Eye (tissue), 1 donor: ENCODE data around the gene PRPS1.
"Not testable (repeated sequence)": the region's sequence is repeated elsewhere in the genome, so short reads cannot be mapped to it uniquely, and the experiment has no call there.

Source experiments
- DNase-seq: peaks from one replicate; pipeline ENCODE4 v3.0.0-alpha.2; 2015

The PRPS1 gene

DNA sequence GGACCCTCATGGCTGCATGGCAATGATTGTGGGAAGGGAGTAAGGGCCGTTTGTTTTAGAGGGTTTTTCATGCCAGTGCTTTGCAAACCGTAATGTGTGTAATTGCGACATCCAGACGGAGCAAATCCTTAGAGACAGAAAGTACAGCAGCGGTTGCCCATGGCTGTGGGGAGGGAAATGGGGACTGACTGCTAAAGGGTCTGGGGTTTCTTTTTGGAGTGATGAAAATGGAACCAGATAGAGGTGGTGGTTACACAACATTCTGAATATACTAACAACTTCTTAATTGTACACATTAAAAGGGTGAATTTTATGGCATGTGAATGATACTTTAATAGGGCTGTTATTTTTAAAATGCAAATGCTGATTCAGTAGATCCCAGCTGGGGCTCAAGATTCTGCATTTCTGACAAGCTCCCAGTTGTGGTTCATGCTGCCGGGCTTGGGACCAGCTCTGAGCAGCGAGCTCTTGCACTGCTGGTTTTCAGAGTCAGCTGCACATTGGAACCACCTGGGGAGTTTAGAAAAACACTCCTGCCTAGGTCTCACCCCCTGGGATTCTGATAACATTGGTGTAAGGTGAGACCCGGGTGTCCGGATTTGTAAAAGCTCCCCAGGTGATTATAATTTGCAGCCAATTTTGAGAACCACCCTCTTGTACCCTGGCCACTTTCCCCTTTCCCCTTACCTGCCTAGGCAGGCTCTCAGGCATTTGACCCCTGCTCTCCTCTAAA lies 47.7 kb downstream of the PRPS1 start:
- DNase-seq = peak; percentile 22

DNA sequence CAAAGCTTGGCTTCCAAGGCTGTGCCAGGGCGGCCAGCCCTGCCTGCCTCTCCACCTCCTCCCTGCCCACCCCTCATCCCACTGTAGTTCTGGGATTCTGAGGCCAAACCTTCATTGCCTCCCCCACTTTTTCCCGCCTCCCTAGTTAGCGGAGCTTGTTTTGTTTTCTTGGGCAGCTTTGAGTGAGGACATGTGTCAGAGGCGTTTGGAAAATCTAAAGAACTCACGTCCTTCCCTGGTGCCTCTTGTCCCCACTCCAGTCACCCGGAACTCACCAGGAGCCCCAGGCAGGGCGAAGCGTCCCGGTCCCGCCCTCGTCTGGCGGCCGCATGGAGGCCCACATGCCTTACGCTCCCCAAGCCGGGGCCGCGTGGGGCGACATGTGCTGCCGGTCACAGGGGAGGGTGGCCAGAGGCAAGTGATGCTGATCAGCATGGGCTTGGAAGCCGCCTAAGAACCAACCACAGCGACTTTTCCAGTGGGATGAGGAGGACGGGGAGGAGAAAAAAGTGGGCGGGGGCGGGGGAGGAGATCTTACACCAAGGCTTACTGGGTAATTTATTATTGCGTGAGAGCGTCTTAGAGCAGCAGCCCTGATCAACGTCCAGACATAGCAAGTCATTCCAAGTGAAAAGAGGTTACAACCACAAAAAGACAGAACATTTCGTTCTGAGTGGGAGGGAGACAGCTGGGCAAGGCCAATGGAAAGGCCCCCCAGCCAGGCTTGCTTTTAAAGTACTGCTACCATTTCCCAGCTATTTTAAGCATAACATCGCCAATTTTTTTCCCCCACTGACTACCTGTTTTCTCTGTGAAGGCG lies 48.5 kb downstream of the PRPS1 start:
- peak; percentile 63 for DNase-seq

DNA sequence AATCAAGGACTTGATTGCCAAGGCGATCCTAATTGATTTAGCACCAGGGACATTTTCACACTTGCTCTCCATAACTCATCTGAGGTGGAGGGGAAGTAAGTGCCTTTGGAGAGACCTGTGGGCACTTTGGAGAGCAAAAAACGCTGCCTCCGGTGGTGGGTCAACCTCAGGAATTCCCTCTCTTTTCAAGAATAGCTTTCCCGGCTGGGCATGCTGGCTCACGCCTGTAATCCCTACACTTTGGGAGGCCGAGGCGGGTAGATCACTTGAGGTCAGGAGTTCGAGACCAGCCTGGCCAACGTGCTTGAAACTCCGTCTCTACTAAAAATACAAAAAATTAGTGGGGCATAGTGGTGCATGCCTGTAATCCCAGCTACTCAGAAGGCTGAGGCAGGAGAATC lies 49.2 kb downstream of the PRPS1 start:
- DNase-seq = peak; percentile 20

DNA sequence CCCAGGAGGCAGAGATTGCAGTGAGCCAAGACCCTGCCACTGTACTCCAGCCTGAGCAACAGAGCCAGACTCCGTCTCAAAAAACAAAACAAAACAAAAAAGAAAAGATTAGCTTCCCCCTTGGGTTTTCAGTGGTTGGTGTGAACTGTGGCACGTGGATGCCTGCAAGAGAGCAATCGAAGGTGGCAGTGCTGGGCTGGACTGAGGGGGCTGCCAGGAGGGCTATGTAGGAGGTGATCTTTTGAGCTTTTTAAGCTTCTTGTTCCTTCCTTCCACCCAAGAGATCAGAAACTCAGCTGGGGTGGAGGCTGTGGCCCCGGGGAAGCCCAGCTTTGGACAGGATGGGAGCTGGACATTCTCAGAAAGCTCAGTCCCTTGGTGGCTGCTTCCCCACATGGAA lies 49.6 kb downstream of the PRPS1 start:
- DNase-seq = no peak

DNA sequence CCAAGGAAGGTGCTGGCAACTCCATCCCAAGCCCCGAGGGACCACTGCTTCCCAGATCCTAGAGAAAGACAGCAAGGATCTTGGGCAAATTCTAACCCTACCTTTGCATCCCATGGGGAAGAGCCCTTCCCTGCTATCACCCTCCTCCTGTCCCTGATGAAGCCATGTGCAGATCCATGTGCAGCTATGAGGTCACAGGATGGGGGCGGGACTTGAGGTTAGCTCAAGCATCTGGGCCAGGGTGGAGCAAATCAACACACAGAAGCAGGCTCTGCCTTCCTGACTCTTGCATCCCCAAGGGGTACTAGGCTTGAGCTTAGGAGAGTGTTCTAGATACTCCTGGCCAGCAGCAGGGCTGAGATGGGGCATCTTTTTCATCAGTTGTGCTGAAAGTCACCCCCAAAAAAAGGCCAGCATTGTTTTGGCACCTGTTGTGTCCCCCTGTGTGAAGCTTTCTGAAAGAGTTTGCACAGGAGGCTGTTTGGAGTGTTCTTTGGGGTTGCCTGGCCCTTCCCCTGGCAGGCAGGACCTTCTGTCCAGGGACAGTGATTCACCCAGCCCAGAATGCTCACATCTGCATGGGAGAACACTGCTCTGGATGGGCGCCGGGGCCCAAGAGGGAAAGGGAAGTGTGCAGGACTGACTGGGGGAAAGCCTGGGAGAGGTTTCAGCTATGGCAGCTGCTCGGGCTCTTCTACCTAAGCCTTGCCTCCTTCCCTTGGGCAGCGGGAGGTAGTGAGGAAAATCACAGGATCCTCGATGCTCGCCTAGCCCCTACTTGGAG lies 50.8 kb downstream of the PRPS1 start:
- peak; percentile 6 for DNase-seq

DNA sequence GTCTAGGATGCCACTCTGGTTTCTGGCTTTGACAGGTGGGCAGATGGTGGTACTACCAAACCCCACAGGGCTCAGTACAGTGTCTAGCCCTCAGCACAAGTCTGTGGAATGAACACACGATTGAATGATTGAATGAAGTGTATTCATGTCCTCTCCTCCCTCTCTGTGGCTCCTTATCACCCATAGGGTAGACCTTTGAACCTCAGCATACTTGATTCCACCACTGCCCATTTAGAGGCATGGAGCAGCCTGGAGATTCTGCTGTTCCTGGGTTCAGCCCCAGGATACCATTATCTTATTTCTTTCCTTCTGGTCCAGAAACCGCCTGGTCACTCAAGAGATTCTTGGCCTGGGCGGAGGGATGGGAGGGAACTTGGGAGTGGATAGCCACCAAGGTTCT lies 53.9 kb downstream of the PRPS1 start:
- DNase-seq = no peak

DNA sequence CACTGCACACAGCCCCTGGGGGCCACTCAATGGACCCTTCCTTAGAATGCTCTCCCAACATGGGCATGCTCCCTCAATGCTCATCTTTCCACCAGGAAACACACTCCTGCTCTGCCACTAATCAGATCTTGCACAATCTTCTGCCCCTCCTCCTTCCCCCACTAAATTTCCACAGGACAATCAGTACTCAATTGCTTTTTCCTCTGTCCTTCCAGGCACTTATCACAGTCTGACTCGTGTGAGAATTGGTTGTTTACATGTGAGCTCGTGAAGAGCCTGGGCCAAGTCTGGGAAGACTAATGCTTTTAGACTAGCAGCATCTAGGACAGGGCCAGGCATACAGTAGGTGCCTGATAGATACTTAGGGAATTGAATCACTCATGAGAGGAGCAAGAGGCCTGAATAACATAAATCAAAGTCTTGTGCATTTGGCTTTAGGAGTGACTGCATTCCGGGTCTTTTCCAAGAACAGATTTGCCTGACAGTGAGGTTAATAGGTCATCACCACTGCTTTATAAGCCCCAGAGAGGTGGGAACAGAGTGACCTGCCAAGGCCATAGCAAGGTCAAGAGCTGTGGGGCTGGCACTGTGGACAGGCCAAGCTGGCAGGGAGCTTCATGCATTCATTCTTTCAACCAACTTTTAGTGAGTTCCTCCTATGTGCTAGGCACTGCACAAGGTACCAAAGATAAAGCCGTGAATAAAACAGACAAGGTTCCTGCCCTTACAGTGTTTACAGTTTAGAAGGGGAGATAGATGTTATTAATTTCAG lies 55.0 kb downstream of the PRPS1 start:
- DNase-seq = no peak

DNA sequence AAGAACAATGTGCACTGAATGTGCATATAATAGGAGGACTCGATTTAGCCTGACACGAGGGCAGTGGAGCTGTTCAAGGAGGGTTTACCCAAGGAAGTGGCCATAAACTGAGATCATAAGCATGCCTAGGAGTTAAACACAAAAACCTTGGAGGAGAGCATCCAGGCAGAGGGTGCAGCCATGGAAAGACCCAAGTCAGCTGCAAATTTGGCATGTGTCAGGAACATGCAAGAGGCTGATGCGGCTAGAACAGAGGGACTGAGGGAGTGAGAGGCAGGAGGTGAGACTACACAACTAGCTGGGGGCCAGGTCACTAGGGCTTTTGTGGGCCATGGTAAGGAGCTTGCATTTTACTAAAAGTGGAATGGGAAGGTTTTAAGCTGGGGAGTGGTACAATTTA lies 55.6 kb downstream of the PRPS1 start:
- no peak for DNase-seq

DNA sequence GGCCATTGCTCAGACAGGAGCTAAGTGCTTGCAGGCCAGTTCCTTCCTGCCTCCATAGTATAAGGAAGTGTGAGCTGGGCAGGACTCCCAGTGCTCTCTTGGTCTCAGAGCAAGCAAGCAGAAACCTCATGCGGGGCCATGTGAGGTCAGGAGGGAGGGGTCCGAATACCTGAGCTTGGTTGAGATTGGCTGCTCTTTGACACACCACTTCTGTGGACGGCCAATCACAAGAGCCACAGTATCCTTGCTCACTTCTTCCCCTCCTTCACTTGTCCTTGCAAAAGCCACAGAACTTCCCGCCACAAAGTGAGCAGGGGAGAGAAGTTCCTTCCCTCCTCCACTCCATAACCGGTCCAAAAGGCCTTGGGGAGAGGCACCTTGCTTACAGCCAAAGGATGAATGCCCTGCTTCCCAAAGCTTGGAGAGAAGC lies 56.7 kb downstream of the PRPS1 start:
- no peak for DNase-seq

DNA sequence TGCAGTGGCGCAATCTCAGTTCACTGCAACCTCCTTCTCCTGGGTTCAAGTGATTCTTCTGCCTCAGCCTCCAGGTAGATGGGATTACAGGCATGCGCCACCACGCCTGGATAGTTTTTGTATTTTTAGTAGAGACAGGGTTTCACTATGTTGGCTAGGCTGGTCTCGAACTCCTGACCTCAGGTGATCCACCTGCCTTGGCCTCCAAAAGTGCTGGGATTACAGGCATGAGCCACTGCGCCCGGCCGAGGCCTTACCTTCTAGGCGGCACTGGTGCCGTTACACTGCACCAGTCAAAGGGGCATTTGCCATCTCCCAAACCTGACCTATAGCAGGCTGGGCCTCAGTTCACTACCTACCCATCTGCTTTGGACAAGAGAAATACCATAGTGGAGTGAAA lies 57.3 kb downstream of the PRPS1 start:
- not testable (repeated sequence) for DNase-seq

DNA sequence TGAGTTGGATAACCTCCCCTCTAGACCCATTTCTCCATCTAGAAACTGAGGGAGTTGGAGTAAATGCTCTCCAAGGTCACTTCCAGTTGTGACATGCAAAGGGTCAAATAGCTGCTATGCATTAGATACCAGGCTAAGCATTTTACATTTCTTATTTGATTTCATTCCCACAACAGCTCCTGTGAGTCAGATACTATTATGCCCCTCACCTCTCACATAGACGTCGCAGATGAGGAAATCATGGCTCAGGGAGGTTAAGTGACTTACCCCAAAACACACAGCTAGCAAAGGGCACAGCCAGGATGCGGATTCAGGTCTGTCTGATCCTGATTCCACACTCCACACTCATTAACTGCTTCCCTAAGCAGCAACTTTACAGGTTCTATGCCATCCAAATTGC lies 57.7 kb downstream of the PRPS1 start:
- no peak for DNase-seq

DNA sequence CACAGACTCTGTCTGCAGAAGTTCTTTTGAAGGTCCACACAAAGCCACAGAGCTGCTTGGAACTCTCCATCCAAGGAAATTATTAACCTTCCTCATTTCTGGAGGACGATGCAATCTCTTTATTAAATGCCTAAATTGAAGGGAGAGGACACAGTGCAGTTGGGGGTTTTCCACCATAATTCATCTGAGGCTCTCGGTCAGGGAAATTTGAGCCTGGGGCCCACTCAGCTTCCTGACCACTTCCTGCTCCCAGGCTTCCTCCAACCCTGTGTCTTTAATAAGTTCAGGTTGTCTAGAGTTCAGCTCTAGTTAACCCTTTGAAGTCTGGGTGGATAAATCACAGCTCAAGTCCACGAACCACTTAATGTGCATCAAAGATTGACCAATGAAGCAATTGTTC lies 58.5 kb downstream of the PRPS1 start:
- no peak for DNase-seq

DNA sequence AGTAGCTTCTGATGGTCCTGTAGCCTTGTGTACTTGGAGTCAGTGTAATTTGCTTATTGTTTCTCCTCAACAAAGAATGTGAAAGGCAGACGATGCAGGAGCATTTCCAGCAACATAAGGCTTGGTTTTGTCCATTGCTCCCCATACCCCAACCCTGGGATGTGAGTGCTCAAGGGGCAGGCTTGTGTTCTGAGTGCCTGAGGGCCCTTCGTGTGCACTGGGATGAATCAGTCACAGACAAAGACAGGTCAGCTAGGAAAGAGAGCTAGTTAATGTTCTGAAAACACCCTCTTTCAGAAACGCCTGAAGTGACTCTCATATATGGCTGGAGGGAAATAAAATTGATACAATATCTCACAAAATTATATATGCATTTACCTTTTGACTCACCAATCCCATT lies 59.1 kb downstream of the PRPS1 start:
- no peak for DNase-seq

DNA sequence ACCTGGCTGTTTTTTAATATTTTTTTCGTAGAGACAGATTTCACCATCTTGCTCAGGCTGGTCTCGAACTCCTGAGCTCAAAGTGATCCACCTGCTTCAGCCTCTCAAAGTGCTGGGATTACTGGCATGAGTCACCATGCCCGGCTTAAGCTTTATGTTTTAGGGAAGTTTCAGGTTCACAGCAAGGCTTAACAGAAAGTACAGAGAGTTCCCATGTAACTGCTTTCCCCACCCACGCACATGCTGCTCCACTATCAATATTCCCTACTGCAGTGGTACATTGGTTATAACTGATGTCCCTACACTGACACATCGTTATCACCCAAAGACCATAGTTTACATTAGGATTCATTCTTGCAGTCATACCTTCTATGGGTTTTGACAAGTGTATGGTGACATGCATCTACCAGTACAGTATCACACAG lies 62.7 kb downstream of the PRPS1 start:
- no peak for DNase-seq

DNA sequence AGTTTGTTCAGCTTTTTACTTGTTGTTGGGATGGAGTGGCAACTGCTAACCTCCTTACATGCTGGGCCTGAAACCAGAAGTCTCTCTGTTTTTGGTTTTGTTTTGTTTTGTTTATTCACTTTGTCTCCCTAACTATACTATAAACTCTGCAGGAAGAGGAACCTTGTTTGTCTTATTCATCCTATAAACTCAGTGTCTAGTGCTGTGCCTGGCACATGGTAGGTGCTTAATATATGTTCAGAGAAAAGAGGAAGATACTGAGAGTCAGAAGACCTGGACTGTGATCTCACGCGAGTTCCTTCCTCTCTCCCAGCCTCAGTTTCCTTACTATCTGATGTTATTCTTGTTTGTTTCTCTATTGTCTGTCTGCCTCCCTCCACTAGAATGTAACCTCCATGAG lies 71.3 kb downstream of the PRPS1 start:
- DNase-seq = no peak

DNA sequence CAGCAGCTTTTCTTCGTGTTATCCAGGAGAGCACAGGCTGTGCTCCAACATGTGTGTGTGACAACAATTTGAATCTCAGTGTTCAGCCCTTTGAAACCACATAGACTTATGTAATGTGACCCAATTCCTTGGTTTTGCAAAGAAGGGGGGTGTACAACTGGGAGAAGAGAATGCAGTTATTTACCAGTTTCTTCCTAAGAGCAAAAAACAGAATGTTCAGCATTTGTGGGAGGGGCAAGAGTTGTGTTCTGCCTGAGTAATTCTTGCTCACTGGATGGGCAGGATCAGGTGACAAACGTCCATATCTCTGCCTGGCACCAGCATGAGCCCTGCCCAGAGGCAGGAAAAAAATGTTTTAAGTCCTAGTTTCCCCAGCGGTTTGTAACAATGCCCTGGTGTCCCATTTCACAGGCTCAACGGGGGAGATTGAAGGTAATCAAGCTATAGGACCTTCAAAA lies 72.0 kb downstream of the PRPS1 start:
- no peak for DNase-seq
